ENCODE measurements around the gene ZNF354C.

Gene ZNF354C

GRCh38 chr5:179127136-179128040, 67.2 kb downstream of the ZNF354C start:
- H3K36me3 ChIP-seq (ENCODE audit: control insufficient read depth, insufficient read depth, low read length) = no peaks in the 10 kb centered on the region
- WGBS (ENCODE audit: extremely low coverage, insufficient coverage, low lambda C conversion rate) = no CpG with 5 or more reads among the region's 21 CpGs
- H2BK5ac ChIP-seq (ENCODE audit: low read length) = no peak overlapping the region
- no peak overlapping the region for H3K9ac ChIP-seq (ENCODE audit: low read length)
- H3K27me3 ChIP-seq (ENCODE audit: insufficient read depth, low read length, poor library complexity) = no peaks in the 10 kb centered on the region
- no peak overlapping the region for H3K4ac ChIP-seq (ENCODE audit: low read depth, low read length)
- no peak overlapping the region for H3K18ac ChIP-seq (ENCODE audit: low read length)
- H3K79me2 ChIP-seq (ENCODE audit: control insufficient read depth, insufficient read depth, low read length) = no peaks in the 10 kb centered on the region
- H3K79me1 ChIP-seq (ENCODE audit: low read length) = no peaks in the 10 kb centered on the region
- H2BK15ac ChIP-seq (replicated peaks; ENCODE audit: low read depth) = no peak overlapping the region
- no peak overlapping the region for H2AK5ac ChIP-seq (ENCODE audit: low read length)
- H3K4me1 ChIP-seq (ENCODE audit: control insufficient read depth, low read depth, low read length) = no peaks in the 10 kb centered on the region
- H3K56ac ChIP-seq (ENCODE audit: low read length) = no peak overlapping the region
- no peak overlapping the region for H3K27ac ChIP-seq (ENCODE audit: low read depth, low read length)
- no peak overlapping the region for H3K4me2 ChIP-seq (ENCODE audit: low read length)
- H2BK120ac ChIP-seq (ENCODE audit: low read depth, low read length) = no peak overlapping the region
- H3K4me3 ChIP-seq (ENCODE audit: low read length) = no peak overlapping the region
- no peak overlapping the region for H3K23ac ChIP-seq (ENCODE audit: low read length)
- DNase-seq = no peak
- H4K8ac ChIP-seq (ENCODE audit: low read depth, low read length) = no peak overlapping the region
- no peak overlapping the region for H4K5ac ChIP-seq (ENCODE audit: low read length)

- DNase-seq = no peak
These were observed 67.8 kb downstream of the ZNF354C start for GRCh38 chr5:179128041-179128365.

GRCh38 chr5:179128976-179129375, 68.8 kb downstream of the ZNF354C start:
- DNase-seq = no peak
- H3K79me1 ChIP-seq (ENCODE audit: low read length) = no peaks in the 10 kb centered on the region
- H3K9ac ChIP-seq (ENCODE audit: low read length) = no peak overlapping the region
- no CpG with 5 or more reads among the region's 14 CpGs for WGBS (ENCODE audit: extremely low coverage, insufficient coverage, low lambda C conversion rate)
- no peak overlapping the region for H3K4me2 ChIP-seq (ENCODE audit: low read length)
- H2BK15ac ChIP-seq (replicated peaks; ENCODE audit: low read depth) = no peak overlapping the region
- H4K5ac ChIP-seq (ENCODE audit: low read length) = no peak overlapping the region
- H2BK120ac ChIP-seq (ENCODE audit: low read depth, low read length) = no peak overlapping the region
- H3K79me2 ChIP-seq (ENCODE audit: control insufficient read depth, insufficient read depth, low read length) = no peaks in the 10 kb centered on the region
- H3K23ac ChIP-seq (ENCODE audit: low read length) = no peak overlapping the region
- H3K56ac ChIP-seq (ENCODE audit: low read length) = no peak overlapping the region
- no peak overlapping the region for H3K18ac ChIP-seq (ENCODE audit: low read length)
- H3K36me3 ChIP-seq (ENCODE audit: control insufficient read depth, insufficient read depth, low read length) = no peaks in the 10 kb centered on the region
- H3K4ac ChIP-seq (ENCODE audit: low read depth, low read length) = no peak overlapping the region
- no peaks in the 10 kb centered on the region for H3K4me1 ChIP-seq (ENCODE audit: control insufficient read depth, low read depth, low read length)
- no peak overlapping the region for H3K4me3 ChIP-seq (ENCODE audit: low read length)
- no peak overlapping the region for H4K8ac ChIP-seq (ENCODE audit: low read depth, low read length)
- H2BK5ac ChIP-seq (ENCODE audit: low read length) = no peak overlapping the region
- no peaks in the 10 kb centered on the region for H3K27me3 ChIP-seq (ENCODE audit: insufficient read depth, low read length, poor library complexity)
- H2AK5ac ChIP-seq (ENCODE audit: low read length) = no peak overlapping the region
- H3K27ac ChIP-seq (ENCODE audit: low read depth, low read length) = no peak overlapping the region

More at GRCh38 chr5:179128041-179128365, 67.8 kb downstream of the ZNF354C start:
- no CpG with 5 or more reads among the region's 10 CpGs for WGBS (ENCODE audit: extremely low coverage, insufficient coverage, low lambda C conversion rate)
- Histone ChIP-seq H3K79me2 (ENCODE audit: control insufficient read depth, insufficient read depth, low read length) (no peaks in the 10 kb centered on the region), H3K18ac (ENCODE audit: low read length) (no peak overlapping the region), H3K4me2 (ENCODE audit: low read length) (no peak overlapping the region), H2AK5ac (ENCODE audit: low read length) (no peak overlapping the region), H3K4ac (ENCODE audit: low read depth, low read length) (no peak overlapping the region), H3K79me1 (ENCODE audit: low read length) (no peaks in the 10 kb centered on the region), H3K23ac (ENCODE audit: low read length) (no peak overlapping the region), H3K4me3 (ENCODE audit: low read length) (no peak overlapping the region), H3K27me3 (ENCODE audit: insufficient read depth, low read length, poor library complexity) (no peaks in the 10 kb centered on the region), H3K9ac (ENCODE audit: low read length) (no peak overlapping the region), H3K4me1 (ENCODE audit: control insufficient read depth, low read depth, low read length) (no peaks in the 10 kb centered on the region), H4K8ac (ENCODE audit: low read depth, low read length) (no peak overlapping the region), H4K5ac (ENCODE audit: low read length) (no peak overlapping the region), H3K27ac (ENCODE audit: low read depth, low read length) (no peak overlapping the region), H2BK120ac (ENCODE audit: low read depth, low read length) (no peak overlapping the region), H3K56ac (ENCODE audit: low read length) (no peak overlapping the region), H2BK15ac (replicated peaks; ENCODE audit: low read depth) (no peak overlapping the region), H3K36me3 (ENCODE audit: control insufficient read depth, insufficient read depth, low read length) (no peaks in the 10 kb centered on the region), H2BK5ac (ENCODE audit: low read length) (no peak overlapping the region)

- Histone ChIP-seq H3K27ac (ENCODE audit: low read depth, low read length) (no peak overlapping the region), H3K4me3 (ENCODE audit: low read length) (no peak overlapping the region), H2BK15ac (replicated peaks; ENCODE audit: low read depth) (no peak overlapping the region), H4K8ac (ENCODE audit: low read depth, low read length) (no peak overlapping the region), H3K23ac (ENCODE audit: low read length) (no peak overlapping the region), H3K79me1 (ENCODE audit: low read length) (no peaks in the 10 kb centered on the region), H3K4ac (ENCODE audit: low read depth, low read length) (no peak overlapping the region), H3K18ac (ENCODE audit: low read length) (no peak overlapping the region), H3K27me3 (ENCODE audit: insufficient read depth, low read length, poor library complexity) (no peaks in the 10 kb centered on the region), H3K79me2 (ENCODE audit: control insufficient read depth, insufficient read depth, low read length) (no peaks in the 10 kb centered on the region), H3K9ac (ENCODE audit: low read length) (no peak overlapping the region), H3K56ac (ENCODE audit: low read length) (no peak overlapping the region), H2BK5ac (ENCODE audit: low read length) (no peak overlapping the region), H3K4me1 (ENCODE audit: control insufficient read depth, low read depth, low read length) (no peaks in the 10 kb centered on the region), H4K5ac (ENCODE audit: low read length) (no peak overlapping the region), H3K36me3 (ENCODE audit: control insufficient read depth, insufficient read depth, low read length) (no peaks in the 10 kb centered on the region), H3K4me2 (ENCODE audit: low read length) (no peak overlapping the region), H2AK5ac (ENCODE audit: low read length) (no peak overlapping the region), H2BK120ac (ENCODE audit: low read depth, low read length) (no peak overlapping the region)
- no CpG with 5 or more reads among the region's 18 CpGs for WGBS (ENCODE audit: extremely low coverage, insufficient coverage, low lambda C conversion rate)
- no peak for DNase-seq
These were observed 69.5 kb downstream of the ZNF354C start for GRCh38 chr5:179129607-179130071.

- Histone ChIP-seq H3K36me3 (ENCODE audit: control insufficient read depth, insufficient read depth, low read length) (no peaks in the 10 kb centered on the region), H3K4me1 (ENCODE audit: control insufficient read depth, low read depth, low read length) (no peaks in the 10 kb centered on the region), H3K79me1 (ENCODE audit: low read length) (no peaks in the 10 kb centered on the region), H2BK120ac (ENCODE audit: low read depth, low read length) (no peak overlapping the region), H3K4me2 (ENCODE audit: low read length) (no peak overlapping the region), H2BK15ac (replicated peaks; ENCODE audit: low read depth) (no peak overlapping the region), H3K9ac (ENCODE audit: low read length) (no peak overlapping the region), H2AK5ac (ENCODE audit: low read length) (no peak overlapping the region), H3K27me3 (ENCODE audit: insufficient read depth, low read length, poor library complexity) (no peaks in the 10 kb centered on the region), H4K8ac (ENCODE audit: low read depth, low read length) (no peak overlapping the region), H3K4me3 (ENCODE audit: low read length) (no peak overlapping the region), H3K27ac (ENCODE audit: low read depth, low read length) (no peak overlapping the region), H2BK5ac (ENCODE audit: low read length) (no peak overlapping the region), H3K23ac (ENCODE audit: low read length) (no peak overlapping the region), H4K5ac (ENCODE audit: low read length) (no peak overlapping the region), H3K4ac (ENCODE audit: low read depth, low read length) (no peak overlapping the region), H3K18ac (ENCODE audit: low read length) (no peak overlapping the region), H3K56ac (ENCODE audit: low read length) (no peak overlapping the region), H3K79me2 (ENCODE audit: control insufficient read depth, insufficient read depth, low read length) (no peaks in the 10 kb centered on the region)
- DNase-seq = no peak
- no CpG with 5 or more reads among the region's 14 CpGs for WGBS (ENCODE audit: extremely low coverage, insufficient coverage, low lambda C conversion rate)
These were observed 70.0 kb downstream of the ZNF354C start for GRCh38 chr5:179130101-179130681.
